GM11168 (cell line): ENCODE measurements around the gene ZC3H7B.

Experiments used
- in situ Hi-C: fragments of 300-500 bp; cut with MboI; formaldehyde crosslinking; loops from one replicate; pipeline ENCODE4 v1.12.0; 2022; ENCODE audit warnings: low sequenced_read_pairs; ENCODE audit not compliant: unreplicated experiment

ZC3H7B gene

DNA sequence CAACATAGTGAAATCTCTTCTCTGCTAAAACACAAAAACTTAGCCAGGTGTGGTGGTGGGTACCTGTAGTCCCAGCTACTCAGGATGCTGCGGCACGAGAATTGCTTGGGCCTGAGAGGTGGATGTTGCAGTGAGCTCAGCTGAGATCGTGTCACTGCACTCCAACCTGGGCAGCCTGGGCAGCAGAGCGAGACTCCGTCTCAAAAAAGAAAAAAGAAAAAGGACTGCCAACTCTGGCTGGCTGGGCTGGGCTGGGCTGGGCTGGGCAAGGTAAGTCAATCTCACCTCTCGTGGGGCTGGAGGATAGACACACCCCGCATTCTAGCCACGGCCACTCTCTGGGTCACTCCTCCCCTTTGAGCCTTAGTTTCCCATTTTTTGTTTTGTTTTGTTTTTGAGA lies 107.3 kb downstream of the ZC3H7B start:
- in situ Hi-C loops: no loop called here
